GM18508 (cell line): ENCODE results near the gene TENT4A.

Experiments used
- ATAC-seq: cut with Tn5 transposase; IDR thresholded peaks from one replicate; pipeline ENCODE4 v1.9.1; 2021; ENCODE audit warnings: moderate number of reproducible peaks; ENCODE audit not compliant: insufficient read depth, unreplicated experiment

The TENT4A gene

GRCh38 chr5:6786786-6787495 is 73.7 kb downstream of the TENT4A start:
- ATAC-seq: no peak

GRCh38 chr5:6787941-6788340 is 74.7 kb downstream of the TENT4A start:
- ATAC-seq: no peak

- ATAC-seq: no peak
Measured at GRCh38 chr5:6788439-6788838, 75.2 kb downstream of the TENT4A start.

- no peak for ATAC-seq
Measured at GRCh38 chr5:6788956-6789649, 75.9 kb downstream of the TENT4A start.

GRCh38 chr5:6790346-6790865 is 77.2 kb downstream of the TENT4A start:
- no peak for ATAC-seq

- no peak for ATAC-seq
Measured at GRCh38 chr5:6791031-6791430, 77.8 kb downstream of the TENT4A start.

GRCh38 chr5:6792376-6792775 is 79.1 kb downstream of the TENT4A start:
- ATAC-seq: no peak

GRCh38 chr5:6792911-6793471 is 79.8 kb downstream of the TENT4A start:
- ATAC-seq: no peak

- ATAC-seq: no peak
Measured at GRCh38 chr5:6801236-6801635, 88.0 kb downstream of the TENT4A start.

- no peak for ATAC-seq
Measured at GRCh38 chr5:6803981-6804550, 90.8 kb downstream of the TENT4A start.

- ATAC-seq: no peak
Measured at GRCh38 chr5:6804766-6805501, 91.7 kb downstream of the TENT4A start.

GRCh38 chr5:6805841-6806240 is 92.6 kb downstream of the TENT4A start:
- no peak for ATAC-seq
